BJ (cell line): ENCODE measurements around the gene TUSC2. TPM values are rescaled to one million over a fixed set of nuclear protein-coding genes. Genes with fewer than 3 reads are reported as not detected.

Source experiments
- CTCF ChIA-PET: fragments of 350-600 bp; formaldehyde crosslinking; extraction: SDS; loops from one replicate; lab custom pipeline; 2021; ENCODE audit warnings: antibody characterized with exemption, inconsistent platforms; lab: Yijun Ruan, JAX
- POLR2A ChIA-PET: fragments of 300-600 bp; sonication (Branson Sonifier 250); formaldehyde crosslinking; extraction: SDS; loops from one replicate; lab custom pipeline; 2021; ENCODE audit warnings: antibody characterized with exemption; lab: Charles Lee
- DNase-seq: peaks from one replicate; pipeline ENCODE4 v3.0.0-alpha.2; 2011; ENCODE audit warnings: low read depth
- H3K27me3 ChIP-seq: 2 replicates; pipeline ENCODE4 v1.6.0; 2011; ENCODE audit warnings: low read length; ENCODE audit not compliant: control insufficient read depth, insufficient read depth
- H3K36me3 ChIP-seq: 2 replicates; pipeline ENCODE4 v1.5.1; 2011; ENCODE audit warnings: low read length; ENCODE audit not compliant: control insufficient read depth, insufficient read depth
- H3K4me3 ChIP-seq: 2 replicates; pipeline ENCODE4 v1.5.1; 2011; ENCODE audit warnings: low read depth, mild to moderate bottlenecking, control low read depth, low read length
- polyA plus RNA-seq: library from polyadenylated mRNA; depleted of rRNA; stranded (reverse); fragments of >200 nt; gene quantifications from 2 replicates; pipeline ENCODE4 v1.2.3, GENCODE V29; 2011
- TF ChIP-seq, protein P1 (sequence below): IDR thresholded peaks from 2 replicates; pipeline ENCODE4 v1.5.1; 2011; ENCODE audit warnings: low read depth, mild to moderate bottlenecking, control low read depth, inconsistent platforms, low read length, moderate library complexity; ENCODE audit not compliant: insufficient read depth

TUSC2 gene
- polyA plus RNA-seq, 1 experiment: 38.9 TPM

DNA sequence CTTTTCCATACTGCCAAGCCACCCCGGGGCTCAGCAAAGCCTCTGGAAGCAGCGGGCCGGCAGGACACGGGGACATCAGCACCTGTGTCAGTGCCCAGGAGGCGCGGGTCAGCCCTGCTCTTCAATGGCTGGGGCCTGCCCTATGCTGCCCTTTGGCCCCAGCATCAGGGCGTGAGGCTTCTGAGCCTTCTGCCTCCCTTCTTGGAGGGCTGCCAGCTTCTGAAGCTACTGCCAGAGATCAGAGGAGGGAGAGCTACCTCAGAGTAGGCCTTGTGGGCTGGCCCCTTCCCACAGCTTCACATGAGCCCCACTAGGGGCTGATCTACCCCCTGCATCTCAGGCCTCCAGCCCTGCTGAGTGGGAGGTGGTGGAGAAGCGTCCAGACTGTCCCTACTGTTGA, 44.3 kb upstream of the TUSC2 start:
- Histone ChIP-seq H3K4me3 (no peak overlapping the region), H3K27me3 (no peaks in the 10 kb centered on the region; the same call in none of the 2 replicates), H3K36me3 (no peaks in the 10 kb centered on the region)
- DNase-seq: no peak
- TF ChIP-seq, protein P1, sequence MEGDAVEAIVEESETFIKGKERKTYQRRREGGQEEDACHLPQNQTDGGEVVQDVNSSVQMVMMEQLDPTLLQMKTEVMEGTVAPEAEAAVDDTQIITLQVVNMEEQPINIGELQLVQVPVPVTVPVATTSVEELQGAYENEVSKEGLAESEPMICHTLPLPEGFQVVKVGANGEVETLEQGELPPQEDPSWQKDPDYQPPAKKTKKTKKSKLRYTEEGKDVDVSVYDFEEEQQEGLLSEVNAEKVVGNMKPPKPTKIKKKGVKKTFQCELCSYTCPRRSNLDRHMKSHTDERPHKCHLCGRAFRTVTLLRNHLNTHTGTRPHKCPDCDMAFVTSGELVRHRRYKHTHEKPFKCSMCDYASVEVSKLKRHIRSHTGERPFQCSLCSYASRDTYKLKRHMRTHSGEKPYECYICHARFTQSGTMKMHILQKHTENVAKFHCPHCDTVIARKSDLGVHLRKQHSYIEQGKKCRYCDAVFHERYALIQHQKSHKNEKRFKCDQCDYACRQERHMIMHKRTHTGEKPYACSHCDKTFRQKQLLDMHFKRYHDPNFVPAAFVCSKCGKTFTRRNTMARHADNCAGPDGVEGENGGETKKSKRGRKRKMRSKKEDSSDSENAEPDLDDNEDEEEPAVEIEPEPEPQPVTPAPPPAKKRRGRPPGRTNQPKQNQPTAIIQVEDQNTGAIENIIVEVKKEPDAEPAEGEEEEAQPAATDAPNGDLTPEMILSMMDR: no peak
- CTCF ChIA-PET: interaction anchor here (0.6 kb wide), 1 partner anchor 63 kb away, joined by 3 read pairs; no protein-coding TSS in a partner anchor
- POLR2A ChIA-PET: no interaction called here

DNA sequence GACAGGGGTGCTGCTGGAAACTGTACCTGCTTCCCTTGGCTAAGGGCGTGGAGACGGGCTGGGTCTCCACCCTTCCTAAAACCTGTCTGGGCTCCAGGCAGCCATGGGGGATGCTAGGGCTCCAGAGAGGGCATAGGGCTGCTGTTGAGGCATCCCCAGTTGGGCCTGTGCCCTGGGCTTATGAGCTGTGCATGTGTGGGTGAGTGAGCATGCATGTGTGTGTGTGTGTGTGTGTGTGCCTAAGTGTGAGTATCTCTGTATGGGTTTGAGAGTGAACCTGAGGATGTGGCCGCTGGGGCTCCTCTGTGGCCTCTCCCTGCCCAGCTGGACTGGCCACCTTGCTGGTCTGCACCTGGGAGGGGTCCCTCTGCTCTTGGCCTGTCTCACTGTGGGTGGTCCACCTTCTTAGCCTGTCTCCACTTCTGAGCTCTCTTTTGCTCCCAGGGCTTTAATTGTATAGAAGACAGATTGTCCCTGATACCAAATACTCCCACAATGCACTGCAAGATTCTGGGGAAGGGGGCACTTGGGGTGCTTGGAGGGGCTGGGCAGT, 43.2 kb upstream of the TUSC2 start:
- POLR2A ChIA-PET: no interaction called here
- CTCF ChIA-PET: interaction anchor here (1.8 kb wide), 1 partner anchor 24 kb away, joined by 6 read pairs; no protein-coding TSS in a partner anchor
- Histone ChIP-seq H3K4me3 (no peak overlapping the region), H3K36me3 (no peaks in the 10 kb centered on the region), H3K27me3 (no peaks in the 10 kb centered on the region; the same call in none of the 2 replicates)
- DNase-seq: no peak
- TF ChIP-seq, protein P1: no peak

DNA sequence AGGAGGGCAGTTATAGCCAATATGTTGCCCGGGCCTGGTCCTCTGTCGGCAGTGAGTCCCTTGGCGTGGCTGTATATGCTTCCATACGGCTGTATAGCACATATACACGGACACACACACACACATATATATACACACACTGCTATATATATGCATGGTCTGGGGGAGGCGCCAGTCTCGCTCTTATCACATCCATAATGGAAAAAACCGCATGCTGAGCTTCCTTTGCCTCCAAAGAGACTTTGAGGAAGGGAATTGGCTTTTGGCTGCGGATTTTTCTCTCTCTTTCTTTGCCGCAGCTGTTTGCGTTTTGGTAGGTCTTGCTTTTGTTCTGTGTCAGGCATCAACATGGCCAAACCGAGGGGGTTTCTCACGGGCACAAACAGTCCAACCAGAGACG, 42.6 kb upstream of the TUSC2 start:
- ChIA-PET CTCF (interaction anchor here (1.8 kb wide), 1 partner anchor 23 kb away, joined by 6 read pairs; no protein-coding TSS in a partner anchor), POLR2A (no interaction called here)
- Histone ChIP-seq H3K4me3 (no peak overlapping the region), H3K36me3 (no peaks in the 10 kb centered on the region), H3K27me3 (no peaks in the 10 kb centered on the region; the same call in none of the 2 replicates)
- TF ChIP-seq, protein P1: no peak
- DNase-seq: no peak

DNA sequence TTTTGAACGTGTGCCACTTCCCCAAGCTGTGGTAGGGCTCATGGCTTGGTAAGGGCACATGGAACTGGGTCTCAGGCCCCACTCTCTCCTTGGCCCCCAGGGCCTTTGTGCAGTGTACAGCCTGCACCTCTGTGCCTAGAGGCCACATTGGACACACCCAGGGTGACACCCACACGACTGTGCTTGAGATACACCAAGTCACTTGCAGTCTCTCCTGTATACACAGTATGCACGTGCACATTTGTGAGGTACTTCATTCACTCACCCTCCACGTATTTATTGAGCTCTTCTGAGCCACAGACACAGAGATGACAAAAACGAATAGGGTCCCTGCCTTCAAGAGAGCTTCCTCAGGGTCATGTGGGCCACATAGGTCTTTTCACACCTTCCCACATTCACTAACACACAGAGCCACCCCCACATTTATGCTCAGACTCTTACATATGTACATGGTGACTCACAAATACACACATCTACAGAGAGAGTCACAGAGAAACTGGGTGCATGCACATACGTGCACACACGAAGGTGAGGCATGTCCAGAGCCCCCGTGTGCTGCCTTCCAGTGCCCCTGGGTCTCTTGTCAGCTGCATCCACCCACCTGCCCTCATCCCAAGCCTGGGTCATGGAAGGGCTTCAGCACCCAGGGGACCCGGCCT, 41.1 kb upstream of the TUSC2 start:
- Histone ChIP-seq H3K27me3 (peaks cover 2% of the 10 kb centered on the region), H3K4me3 (no peak overlapping the region), H3K36me3 (no peaks in the 10 kb centered on the region)
- CTCF ChIA-PET: no interaction called here
- POLR2A ChIA-PET: no interaction called here
- DNase-seq: no peak
- TF ChIP-seq, protein P1: no peak

DNA sequence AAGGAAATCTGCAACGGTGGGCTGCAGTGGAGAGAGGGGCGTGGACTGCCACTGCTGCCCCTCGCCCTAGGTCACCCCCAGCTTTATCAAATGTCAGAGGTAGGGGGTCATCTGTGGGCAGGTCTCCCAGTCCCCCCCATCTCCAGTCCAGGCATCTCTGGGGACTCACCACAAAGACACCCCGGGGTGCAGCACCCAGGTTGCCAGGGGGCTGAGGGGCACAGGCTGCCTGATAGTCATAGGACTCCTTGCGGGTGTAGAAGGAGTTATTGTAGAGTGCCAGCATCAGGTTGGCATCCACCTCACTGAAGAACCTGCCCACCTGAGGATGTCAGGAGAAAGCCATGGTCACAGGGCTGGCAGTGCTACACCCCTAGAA, 37.8 kb upstream of the TUSC2 start:
- DNase-seq: no peak
- ChIA-PET POLR2A (no interaction called here), CTCF (interaction anchor here (1.1 kb wide), 1 partner anchor 18 kb away, joined by 3 read pairs; no protein-coding TSS in a partner anchor)

More for the DNA sequence above, 37.8 kb upstream of the TUSC2 start:
- H3K4me3 ChIP-seq: no peak overlapping the region
- no peaks in the 10 kb centered on the region for H3K36me3 ChIP-seq
- TF ChIP-seq, protein P1: no peak
- peaks cover 2% of the 10 kb centered on the region for H3K27me3 ChIP-seq
